ENCODE data around the gene PATL2. TPM values are rescaled to one million over a fixed set of nuclear protein-coding genes. Genes with fewer than 3 reads are reported as not detected.
"Not testable (repeated sequence)": the region's sequence is repeated elsewhere in the genome, so short reads cannot be mapped to it uniquely, and the experiment has no call there.

Gene PATL2
- polyA plus RNA-seq, 4 donors, result 0.56 to 1.8 (median 0.89) TPM

- DNase-seq (ENCODE audit: low read depth in 4 of 4, low spot score in 3 of 4), result not testable (repeated sequence)
Observed at GRCh38 chr15:44720000-44720435, 8.9 kb upstream of the PATL2 start.

- no peak for DNase-seq (ENCODE audit: low read depth in 4 of 4, low spot score in 3 of 4)
Observed at GRCh38 chr15:44719293-44719999, 8.3 kb upstream of the PATL2 start.

GRCh38 chr15:44718927-44719292, 7.8 kb upstream of the PATL2 start:
- DNase-seq (ENCODE audit: low read depth in 4 of 4, low spot score in 3 of 4), result no peak

GRCh38 chr15:44718180-44718926, 7.2 kb upstream of the PATL2 start:
- DNase-seq (ENCODE audit: low read depth in 4 of 4, low spot score in 3 of 4), result no peak

- no peak for DNase-seq (ENCODE audit: low read depth in 4 of 4, low spot score in 3 of 4)
Observed at GRCh38 chr15:44716983-44717602, 6.0 kb upstream of the PATL2 start.

- no peak for DNase-seq (ENCODE audit: low read depth in 4 of 4, low spot score in 3 of 4)
Observed at GRCh38 chr15:44715797-44716334, 4.7 kb upstream of the PATL2 start.

DNA sequence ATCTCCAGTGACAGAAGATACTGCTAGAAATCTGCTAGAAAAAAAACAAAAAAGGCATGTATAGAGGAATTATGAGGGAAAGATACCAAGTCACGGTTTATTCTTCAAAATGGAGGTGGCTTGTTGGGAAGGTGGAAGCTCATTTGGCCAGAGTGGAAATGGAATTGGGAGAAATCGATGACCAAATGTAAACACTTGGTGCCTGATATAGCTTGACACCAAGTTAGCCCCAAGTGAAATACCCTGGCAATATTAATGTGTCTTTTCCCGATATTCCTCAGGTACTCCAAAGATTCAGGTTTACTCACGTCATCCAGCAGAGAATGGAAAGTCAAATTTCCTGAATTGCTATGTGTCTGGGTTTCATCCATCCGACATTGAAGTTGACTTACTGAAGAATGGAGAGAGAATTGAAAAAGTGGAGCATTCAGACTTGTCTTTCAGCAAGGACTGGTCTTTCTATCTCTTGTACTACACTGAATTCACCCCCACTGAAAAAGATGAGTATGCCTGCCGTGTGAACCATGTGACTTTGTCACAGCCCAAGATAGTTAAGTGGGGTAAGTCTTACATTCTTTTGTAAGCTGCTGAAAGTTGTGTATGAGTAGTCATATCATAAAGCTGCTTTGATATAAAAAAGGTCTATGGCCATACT, 4.1 kb upstream of the PATL2 start:
- DNase-seq (ENCODE audit: low read depth in 4 of 4, low spot score in 3 of 4), result no peak

DNA sequence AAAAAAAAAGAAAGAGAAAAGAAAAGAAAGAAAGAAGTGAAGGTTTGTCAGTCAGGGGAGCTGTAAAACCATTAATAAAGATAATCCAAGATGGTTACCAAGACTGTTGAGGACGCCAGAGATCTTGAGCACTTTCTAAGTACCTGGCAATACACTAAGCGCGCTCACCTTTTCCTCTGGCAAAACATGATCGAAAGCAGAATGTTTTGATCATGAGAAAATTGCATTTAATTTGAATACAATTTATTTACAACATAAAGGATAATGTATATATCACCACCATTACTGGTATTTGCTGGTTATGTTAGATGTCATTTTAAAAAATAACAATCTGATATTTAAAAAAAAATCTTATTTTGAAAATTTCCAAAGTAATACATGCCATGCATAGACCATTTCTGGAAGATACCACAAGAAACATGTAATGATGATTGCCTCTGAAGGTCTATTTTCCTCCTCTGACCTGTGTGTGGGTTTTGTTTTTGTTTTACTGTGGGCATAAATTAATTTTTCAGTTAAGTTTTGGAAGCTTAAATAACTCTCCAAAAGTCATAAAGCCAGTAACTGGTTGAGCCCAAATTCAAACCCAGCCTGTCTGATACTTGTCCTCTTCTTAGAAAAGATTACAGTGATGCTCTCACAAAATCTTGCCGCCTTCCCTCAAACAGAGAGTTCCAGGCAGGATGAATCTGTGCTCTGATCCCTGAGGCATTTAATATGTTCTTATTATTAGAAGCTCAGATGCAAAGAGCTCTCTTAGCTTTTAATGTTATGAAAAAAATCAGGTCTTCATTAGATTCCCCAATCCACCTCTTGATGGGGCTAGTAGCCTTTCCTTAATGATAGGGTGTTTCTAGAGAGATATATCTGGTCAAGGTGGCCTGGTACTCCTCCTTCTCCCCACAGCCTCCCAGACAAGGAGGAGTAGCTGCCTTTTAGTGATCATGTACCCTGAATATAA, 2.2 kb upstream of the PATL2 start:
- no peak for DNase-seq (ENCODE audit: low read depth in 4 of 4, low spot score in 3 of 4)

- DNase-seq (ENCODE audit: low read depth in 4 of 4, low spot score in 3 of 4), result peak in 2 of 4 donors; percentile 45 to 59
Observed at GRCh38 chr15:44712346-44713005, 1.4 kb upstream of the PATL2 start.

DNA sequence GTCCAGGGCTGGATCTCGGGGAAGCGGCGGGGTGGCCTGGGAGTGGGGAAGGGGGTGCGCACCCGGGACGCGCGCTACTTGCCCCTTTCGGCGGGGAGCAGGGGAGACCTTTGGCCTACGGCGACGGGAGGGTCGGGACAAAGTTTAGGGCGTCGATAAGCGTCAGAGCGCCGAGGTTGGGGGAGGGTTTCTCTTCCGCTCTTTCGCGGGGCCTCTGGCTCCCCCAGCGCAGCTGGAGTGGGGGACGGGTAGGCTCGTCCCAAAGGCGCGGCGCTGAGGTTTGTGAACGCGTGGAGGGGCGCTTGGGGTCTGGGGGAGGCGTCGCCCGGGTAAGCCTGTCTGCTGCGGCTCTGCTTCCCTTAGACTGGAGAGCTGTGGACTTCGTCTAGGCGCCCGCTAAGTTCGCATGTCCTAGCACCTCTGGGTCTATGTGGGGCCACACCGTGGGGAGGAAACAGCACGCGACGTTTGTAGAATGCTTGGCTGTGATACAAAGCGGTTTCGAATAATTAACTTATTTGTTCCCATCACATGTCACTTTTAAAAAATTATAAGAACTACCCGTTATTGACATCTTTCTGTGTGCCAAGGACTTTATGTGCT, 721 bp upstream of the PATL2 start:
- DNase-seq (ENCODE audit: low read depth in 4 of 4, low spot score in 3 of 4), result no peak

DNA sequence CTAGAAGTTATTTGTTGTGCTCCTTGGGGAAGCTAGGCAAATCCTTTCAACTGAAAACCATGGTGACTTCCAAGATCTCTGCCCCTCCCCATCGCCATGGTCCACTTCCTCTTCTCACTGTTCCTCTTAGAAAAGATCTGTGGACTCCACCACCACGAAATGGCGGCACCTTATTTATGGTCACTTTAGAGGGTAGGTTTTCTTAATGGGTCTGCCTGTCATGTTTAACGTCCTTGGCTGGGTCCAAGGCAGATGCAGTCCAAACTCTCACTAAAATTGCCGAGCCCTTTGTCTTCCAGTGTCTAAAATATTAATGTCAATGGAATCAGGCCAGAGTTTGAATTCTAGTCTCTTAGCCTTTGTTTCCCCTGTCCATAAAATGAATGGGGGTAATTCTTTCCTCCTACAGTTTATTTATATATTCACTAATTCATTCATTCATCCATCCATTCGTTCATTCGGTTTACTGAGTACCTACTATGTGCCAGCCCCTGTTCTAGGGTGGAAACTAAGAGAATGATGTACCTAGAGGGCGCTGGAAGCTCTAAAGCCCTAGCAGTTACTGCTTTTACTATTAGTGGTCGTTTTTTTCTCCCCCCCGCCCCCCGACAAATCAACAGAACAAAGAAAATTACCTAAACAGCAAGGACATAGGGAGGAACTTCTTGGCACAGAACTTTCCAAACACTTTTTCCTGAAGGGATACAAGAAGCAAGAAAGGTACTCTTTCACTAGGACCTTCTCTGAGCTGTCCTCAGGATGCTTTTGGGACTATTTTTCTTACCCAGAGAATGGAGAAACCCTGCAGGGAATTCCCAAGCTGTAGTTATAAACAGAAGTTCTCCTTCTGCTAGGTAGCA, 657 bp downstream of the PATL2 start:
- DNase-seq (ENCODE audit: low read depth in 4 of 4, low spot score in 3 of 4), result no peak

- no peak for DNase-seq (ENCODE audit: low read depth in 4 of 4, low spot score in 3 of 4)
Observed at GRCh38 chr15:44706946-44707636, 4.0 kb downstream of the PATL2 start.

GRCh38 chr15:44706401-44706800, 4.7 kb downstream of the PATL2 start:
- DNase-seq (ENCODE audit: low read depth in 4 of 4, low spot score in 3 of 4), result no peak

DNA sequence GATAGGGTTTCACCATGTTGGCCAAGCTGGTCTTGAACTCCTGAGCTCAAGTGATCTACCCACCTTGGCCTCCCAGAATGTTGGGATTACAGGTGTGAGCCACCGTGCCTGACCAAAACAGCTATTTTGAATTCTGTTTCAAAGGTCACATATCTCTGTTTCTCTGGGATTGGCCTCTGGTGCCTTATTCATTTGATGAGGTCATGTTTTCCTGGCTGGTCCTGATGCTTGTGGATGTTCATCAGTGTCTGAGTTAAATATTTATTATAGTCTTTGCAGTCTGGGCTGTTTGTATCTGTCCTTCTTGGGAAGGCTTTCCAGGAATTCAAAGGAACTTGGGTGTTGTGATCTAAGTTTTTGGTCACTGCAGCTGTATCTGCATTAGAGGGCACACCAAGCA, 5.1 kb downstream of the PATL2 start:
- DNase-seq (ENCODE audit: low read depth in 4 of 4, low spot score in 3 of 4), result no peak

GRCh38 chr15:44700676-44701075, 10.4 kb downstream of the PATL2 start:
- not testable (repeated sequence) for DNase-seq (ENCODE audit: low read depth in 4 of 4, low spot score in 3 of 4)

GRCh38 chr15:44698641-44699040, 12.5 kb downstream of the PATL2 start:
- DNase-seq (ENCODE audit: low read depth in 4 of 4, low spot score in 3 of 4), result no peak

DNA sequence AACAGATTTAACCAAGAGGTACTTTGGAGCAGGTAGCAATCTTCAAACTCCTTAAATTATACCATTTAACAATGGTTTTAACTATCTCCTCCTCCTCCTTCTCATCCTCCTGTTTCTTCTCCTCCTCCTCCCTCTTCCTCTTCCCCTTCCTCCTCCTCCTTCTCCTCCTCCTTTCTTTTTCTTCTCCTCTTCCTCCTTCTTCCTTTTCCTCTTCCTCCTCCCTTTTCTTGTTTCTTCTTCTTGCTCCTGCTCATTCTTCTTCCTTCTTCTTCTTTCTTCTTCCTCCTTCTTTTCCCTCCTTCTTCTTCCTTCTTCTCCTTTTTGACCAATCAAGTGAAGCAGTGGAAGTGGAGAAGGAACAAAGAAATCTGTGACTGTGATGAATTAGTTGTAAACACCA, 14.1 kb downstream of the PATL2 start:
- no peak for DNase-seq (ENCODE audit: low read depth in 4 of 4, low spot score in 3 of 4)
